Kidney (tissue), 14 donors: ENCODE data around the gene ISOC2. TPM values are rescaled to one million over a fixed set of nuclear protein-coding genes. Genes with fewer than 3 reads are reported as not detected.
"Not testable (repeated sequence)": the region's sequence is repeated elsewhere in the genome, so short reads cannot be mapped to it uniquely, and the experiment has no call there.

Experiments
- DNase-seq, 5 donors: peaks; one replicate each; pipeline ENCODE4 v3.0.0-alpha.2; 2013 to 2020
- FAIRE-seq: peaks from 2 replicates; lab custom pipeline; 2012; peaks lifted over from hg19 to GRCh38; lab: Jason Lieb, UNC
- H3K27ac ChIP-seq, 2 donors: one replicate each; pipeline ENCODE4 v1.7.0; 2013; ENCODE audit warnings: low read depth in 2 of 2, low read length in 2 of 2, inconsistent platforms in 1 of 2
- H3K27me3 ChIP-seq: one replicate; pipeline ENCODE4 v1.7.1; 2013; ENCODE audit warnings: low read length, inconsistent platforms; ENCODE audit not compliant: control insufficient read depth, insufficient read depth
- H3K36me3 ChIP-seq, 3 donors: one replicate each; pipeline versions ENCODE4 v1.7.0 to v1.7.1; 2013; ENCODE audit warnings: low read length in 3 of 3, control low read depth in 1 of 3, inconsistent platforms in 1 of 3; ENCODE audit not compliant: insufficient read depth in 3 of 3, control insufficient read depth in 2 of 3
- H3K4me1 ChIP-seq, 3 donors: one replicate each; pipeline versions ENCODE4 v1.7.0 to v1.7.1; 2013; ENCODE audit warnings: low read length in 3 of 3, inconsistent platforms in 1 of 3, low read depth in 1 of 3; ENCODE audit not compliant: control insufficient read depth in 2 of 3, insufficient read depth in 2 of 3
- H3K4me3 ChIP-seq, 3 donors: one replicate each; pipeline versions ENCODE4 v1.7.0 to v1.8.1; 2013; ENCODE audit warnings: low read length in 3 of 3, control low read depth in 1 of 3, inconsistent platforms in 1 of 3
- H3K9ac ChIP-seq, 3 donors: one replicate each; pipeline versions ENCODE4 v1.7.0 to v1.7.1; 2013; ENCODE audit warnings: low read length in 3 of 3, control low read depth in 1 of 3, inconsistent platforms in 1 of 3
- H3K9me3 ChIP-seq, 3 donors: one replicate each; pipeline versions ENCODE4 v1.7.0 to v1.7.1; 2013; ENCODE audit warnings: low read length in 3 of 3, control low read depth in 1 of 3, inconsistent platforms in 1 of 3; ENCODE audit not compliant: control insufficient read depth in 2 of 3, insufficient read depth in 1 of 3
- intact Hi-C: fragments of 100-400 bp; cut with DNase I; formaldehyde crosslinking; loops from one replicate; pipeline ENCODE4 v1.11.1; 2022
- polyA plus RNA-seq: library from polyadenylated mRNA; stranded (reverse); fragments of 350-450 nt; fragmentation: Illumina TruSeq; extraction: RNeasy Lipid Tissue Mini Kit (QIAGEN cat#74804); gene quantifications from one replicate; pipeline ENCODE4 v1.2.3, GENCODE V29; 2014; ENCODE audit warnings: low read depth, low replicate concordance; ENCODE audit not compliant: insufficient read depth
- total RNA-seq: library from RNA; stranded (reverse); fragmentation: NEBNext Ultra II Directional; extraction: Animal tissue kit (Norgen Biotek cat#: 25700); gene quantifications from one replicate; pipeline ENCODE4 v1.2.1, GENCODE V29; 2021
- TF ChIP-seq, protein P1 (sequence below): IDR thresholded peaks from 3 replicates; pipeline ENCODE4 v1.5.1; 2012; ENCODE audit warnings: mild to moderate bottlenecking, moderate library complexity, borderline replicate concordance; ENCODE audit not compliant: insufficient read depth; ENCODE audit errors: extremely low read depth
- donor health status: control.
- donor health status: control.
- donor health status: control.
- donor health status: control.
- donor health status: control.
- donor health status: DM: yes; HTN: yes; CAD: no.
- donor health status: Normal renal cell carcinoma (clear cell type).

The ISOC2 gene
- total and polyA plus RNA-seq, 2 donors from 2014 or later: 45.9 to 326 TPM

DNA sequence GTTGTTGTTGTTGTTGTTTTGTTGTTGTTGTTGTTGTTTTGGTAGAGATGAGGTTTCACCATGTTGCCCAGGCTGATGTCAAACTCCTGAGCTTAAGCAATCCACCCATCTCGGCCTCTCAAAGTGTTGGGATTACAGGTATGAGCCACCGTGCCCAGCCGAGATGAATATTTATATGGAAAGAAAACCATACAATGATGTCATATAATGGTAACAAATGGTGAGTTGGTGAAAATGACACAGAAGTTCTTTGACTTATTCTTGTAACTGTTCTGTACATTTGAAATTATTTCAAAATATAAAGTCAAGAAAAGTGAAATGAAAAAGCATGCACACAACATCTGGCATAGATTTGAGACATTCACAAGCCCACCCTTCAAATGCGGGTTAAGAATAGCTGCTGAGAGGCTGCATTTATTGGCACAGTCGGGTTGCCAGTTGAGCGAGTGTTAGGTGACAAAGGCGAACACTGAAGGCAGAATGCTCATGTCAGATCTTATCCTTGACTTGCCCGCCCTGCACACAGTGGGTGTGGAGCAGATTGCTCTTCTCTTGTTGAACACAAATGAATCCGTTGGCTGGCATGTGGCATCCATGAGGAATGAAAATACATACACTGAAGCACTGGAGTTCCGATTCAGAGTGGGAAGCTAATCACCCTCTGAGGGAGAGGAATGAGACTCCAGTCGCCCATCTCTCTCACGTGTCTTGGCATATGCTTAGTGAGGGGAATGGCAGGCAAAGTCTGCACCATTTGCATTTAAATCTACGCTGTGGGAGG, 38.0 kb downstream of the ISOC2 start:
- Histone ChIP-seq H3K36me3 (no peaks in the 10 kb centered on the region), H3K9ac (no peak overlapping the region), H3K27me3 (no peaks in the 10 kb centered on the region), H3K4me1 (no peaks in the 10 kb centered on the region), H3K27ac (no peak overlapping the region), H3K9me3 (no peaks in the 10 kb centered on the region), H3K4me3 (no peak overlapping the region)
- TF ChIP-seq, protein P1, sequence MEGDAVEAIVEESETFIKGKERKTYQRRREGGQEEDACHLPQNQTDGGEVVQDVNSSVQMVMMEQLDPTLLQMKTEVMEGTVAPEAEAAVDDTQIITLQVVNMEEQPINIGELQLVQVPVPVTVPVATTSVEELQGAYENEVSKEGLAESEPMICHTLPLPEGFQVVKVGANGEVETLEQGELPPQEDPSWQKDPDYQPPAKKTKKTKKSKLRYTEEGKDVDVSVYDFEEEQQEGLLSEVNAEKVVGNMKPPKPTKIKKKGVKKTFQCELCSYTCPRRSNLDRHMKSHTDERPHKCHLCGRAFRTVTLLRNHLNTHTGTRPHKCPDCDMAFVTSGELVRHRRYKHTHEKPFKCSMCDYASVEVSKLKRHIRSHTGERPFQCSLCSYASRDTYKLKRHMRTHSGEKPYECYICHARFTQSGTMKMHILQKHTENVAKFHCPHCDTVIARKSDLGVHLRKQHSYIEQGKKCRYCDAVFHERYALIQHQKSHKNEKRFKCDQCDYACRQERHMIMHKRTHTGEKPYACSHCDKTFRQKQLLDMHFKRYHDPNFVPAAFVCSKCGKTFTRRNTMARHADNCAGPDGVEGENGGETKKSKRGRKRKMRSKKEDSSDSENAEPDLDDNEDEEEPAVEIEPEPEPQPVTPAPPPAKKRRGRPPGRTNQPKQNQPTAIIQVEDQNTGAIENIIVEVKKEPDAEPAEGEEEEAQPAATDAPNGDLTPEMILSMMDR: no peak
- intact Hi-C loops: loop anchor here (10.0 kb wide), 1 partner anchor 269 kb away; the partner anchor contains the start of gene TNNI3
- FAIRE-seq (no peak), DNase-seq (no peak)

DNA sequence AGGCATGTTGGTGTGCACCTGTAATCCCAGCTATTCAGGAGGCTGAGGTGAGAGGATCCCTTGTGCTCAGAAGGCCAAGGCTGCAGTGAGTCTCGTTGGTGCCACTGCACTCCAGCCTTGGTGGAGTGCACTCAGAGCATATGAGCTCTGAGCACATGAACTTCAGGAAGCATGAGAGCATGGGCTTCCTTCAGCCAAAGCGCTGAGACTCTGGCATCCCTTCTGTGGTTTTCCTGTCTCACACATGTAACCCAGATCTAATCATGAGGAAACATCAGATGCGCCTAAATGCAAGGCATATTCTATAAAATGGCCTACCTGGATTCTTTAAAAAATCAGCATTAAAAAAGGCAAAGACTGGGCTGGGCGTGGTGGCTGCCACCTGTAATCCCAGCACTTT, 40.2 kb downstream of the ISOC2 start:
- FAIRE-seq, H3K36me3 ChIP-seq: not testable (repeated sequence)
- intact Hi-C loops: loop anchor here (10.0 kb wide), 1 partner anchor 266 kb away; the partner anchor contains the start of gene TNNI3

DNA sequence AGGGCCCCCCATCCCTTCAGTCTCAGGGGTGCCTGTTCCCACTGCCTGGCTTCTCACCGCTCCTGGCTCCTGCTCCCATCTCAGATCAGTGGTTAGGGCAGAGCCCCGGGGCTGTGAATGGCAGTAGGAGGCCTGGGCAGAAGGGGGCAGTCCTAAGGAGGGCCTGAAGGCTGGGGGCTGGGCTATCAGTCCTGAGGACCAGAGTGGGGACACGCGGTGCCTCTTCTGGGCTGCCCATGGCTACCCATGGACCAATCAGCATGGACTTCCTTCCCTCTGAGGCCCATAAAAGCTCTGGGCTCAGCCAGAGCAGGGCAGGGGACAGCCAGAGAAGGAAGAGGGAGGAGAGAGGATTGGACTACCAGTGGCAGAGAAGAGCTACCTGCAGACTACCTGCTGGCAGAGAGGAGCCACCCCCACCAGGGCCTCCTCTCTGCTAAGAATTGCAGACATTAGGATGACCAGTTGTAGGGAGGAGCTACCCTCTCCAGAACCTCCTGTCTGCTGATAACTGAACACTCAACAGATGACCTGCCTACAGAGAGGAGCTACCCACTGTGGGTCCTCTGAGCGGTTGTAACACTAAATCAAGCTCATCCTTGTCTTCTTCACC, 41.7 kb downstream of the ISOC2 start:
- FAIRE-seq (no peak), DNase-seq (no peak)
- Histone ChIP-seq H3K27ac (no peak overlapping the region), H3K4me3 (no peak overlapping the region), H3K36me3 (no peaks in the 10 kb centered on the region), H3K9ac (no peak overlapping the region), H3K27me3 (no peaks in the 10 kb centered on the region), H3K4me1 (no peaks in the 10 kb centered on the region), H3K9me3 (no peaks in the 10 kb centered on the region)
- TF ChIP-seq, protein P1: no peak
- intact Hi-C loops: loop anchor here (10.0 kb wide), 1 partner anchor 265 kb away; the partner anchor contains the start of gene TNNI3

More for the DNA sequence above, 40.2 kb downstream of the ISOC2 start:
- not testable (repeated sequence) for H3K4me1 ChIP-seq, DNase-seq, H3K9me3 ChIP-seq, H3K9ac ChIP-seq, H3K4me3 ChIP-seq, H3K27me3 ChIP-seq, H3K27ac ChIP-seq

DNA sequence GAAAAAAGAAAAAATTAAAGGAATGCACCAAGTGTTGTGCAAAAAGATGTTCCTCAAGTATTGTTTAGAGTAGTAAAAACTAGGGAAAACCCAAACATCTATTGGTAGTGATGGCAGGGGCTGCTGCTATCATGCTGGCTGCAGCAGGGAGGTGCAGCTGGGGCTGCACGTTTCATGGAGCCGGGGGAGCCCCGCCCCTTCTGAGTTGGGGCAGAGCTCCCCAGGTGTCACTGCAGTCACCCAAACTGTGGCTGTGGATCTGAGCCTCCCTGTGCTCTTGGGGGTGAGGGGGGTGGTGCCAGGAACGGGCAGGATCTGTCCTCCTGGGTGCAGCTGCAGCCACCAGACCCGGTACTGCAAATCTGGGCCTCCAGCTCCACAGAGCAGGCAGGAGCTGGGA, 42.3 kb downstream of the ISOC2 start:
- TF ChIP-seq, protein P1: no peak
- FAIRE-seq: no peak
- Histone ChIP-seq H3K27ac (no peak overlapping the region), H3K4me1 (no peaks in the 10 kb centered on the region), H3K9ac (no peak overlapping the region), H3K36me3 (no peaks in the 10 kb centered on the region), H3K27me3 (no peaks in the 10 kb centered on the region), H3K4me3 (no peak overlapping the region), H3K9me3 (no peaks in the 10 kb centered on the region)
- DNase-seq: no peak
- intact Hi-C loops: no loop called here
